Cardiac ventricle fibroblast (primary cell): ENCODE data around the gene PPP3R1. TPM values are rescaled to one million over a fixed set of nuclear protein-coding genes. Genes with fewer than 3 reads are reported as not detected.

ENCODE experiments used
- total RNA-seq: library from RNA; depleted of rRNA; stranded (reverse); fragments of >200 nt; gene quantifications from 2 replicates; pipeline ENCODE4 v1.2.3, GENCODE V29; 2015

Gene PPP3R1
- total RNA-seq: 23.3 and 26.8 TPM in 2 replicates

GRCh38 chr2:68252400-68253218 is at the start of gene PPP3R1:
PPP3R1 (minus strand) TSS chr2:68252532; CDS start chr2:68252127, 405 bp downstream.

GRCh38 chr2:68157402-68158133 is 94.8 kb downstream of the PPP3R1 start, which contains the start of gene PNO1:
PNO1 (plus strand) TSS chr2:68157888; CDS start chr2:68157935, 47 bp downstream.

Other genes with a start within 250 kb of the PPP3R1 start
- gene C1D, start 189.5 kb downstream of the PPP3R1 start, total RNA-seq: 24.8 and 25.8 TPM in 2 replicates
- 11.3 and 11.9 TPM in 2 replicates for gene PNO1, start 94.6 kb downstream of the PPP3R1 start, total RNA-seq
- 30.1 and 32.4 TPM in 2 replicates for gene CNRIP1, start 67.4 kb upstream of the PPP3R1 start, total RNA-seq
- not detected in 2 replicates for gene PLEK, start 112.8 kb upstream of the PPP3R1 start, total RNA-seq
- gene FBXO48, start 214.8 kb upstream of the PPP3R1 start, total RNA-seq: 0.31 and 0.78 TPM in 2 replicates
- 3.0 and 4.6 TPM in 2 replicates for gene APLF, start 215.1 kb upstream of the PPP3R1 start, total RNA-seq